Fibroblast of the aortic adventitia (primary cell): Measurements from ENCODE around the gene IRF5. TPM values are rescaled to one million over a fixed set of nuclear protein-coding genes. Genes with fewer than 3 reads are reported as not detected.

ENCODE experiments used
- DNase-seq: peaks from one replicate; pipeline ENCODE4 v3.0.0-alpha.2; 2010; ENCODE audit warnings: low read depth
- H3K4me3 ChIP-seq: 2 replicates; pipeline ENCODE4 v1.5.1; 2011; ENCODE audit warnings: low read depth, mild to moderate bottlenecking, control low read depth, low read length, moderate library complexity
- CTCF ChIP-seq: IDR thresholded peaks from 2 replicates; pipeline ENCODE4 v1.5.1; 2011; ENCODE audit warnings: mild to moderate bottlenecking, low read length, control low read depth, inconsistent platforms; ENCODE audit not compliant: insufficient read depth
- total RNA-seq: library from RNA; depleted of rRNA; stranded (reverse); fragments of >200 nt; gene quantifications from 2 replicates; pipeline ENCODE4 v1.2.3, GENCODE V29; 2012; ENCODE audit warnings: low replicate concordance

The IRF5 gene
- total RNA-seq, 1 donor: not detected

- no peak for TF ChIP-seq CTCF
- no peak overlapping the region for H3K4me3 ChIP-seq
- no peak for DNase-seq
Observed at GRCh38 chr7:128900237-128900636, 37.5 kb upstream of the IRF5 start.

- no peak overlapping the region for H3K4me3 ChIP-seq
- no peak for DNase-seq
- no peak for TF ChIP-seq CTCF
Observed at GRCh38 chr7:128902761-128903585, 34.8 kb upstream of the IRF5 start.

DNA sequence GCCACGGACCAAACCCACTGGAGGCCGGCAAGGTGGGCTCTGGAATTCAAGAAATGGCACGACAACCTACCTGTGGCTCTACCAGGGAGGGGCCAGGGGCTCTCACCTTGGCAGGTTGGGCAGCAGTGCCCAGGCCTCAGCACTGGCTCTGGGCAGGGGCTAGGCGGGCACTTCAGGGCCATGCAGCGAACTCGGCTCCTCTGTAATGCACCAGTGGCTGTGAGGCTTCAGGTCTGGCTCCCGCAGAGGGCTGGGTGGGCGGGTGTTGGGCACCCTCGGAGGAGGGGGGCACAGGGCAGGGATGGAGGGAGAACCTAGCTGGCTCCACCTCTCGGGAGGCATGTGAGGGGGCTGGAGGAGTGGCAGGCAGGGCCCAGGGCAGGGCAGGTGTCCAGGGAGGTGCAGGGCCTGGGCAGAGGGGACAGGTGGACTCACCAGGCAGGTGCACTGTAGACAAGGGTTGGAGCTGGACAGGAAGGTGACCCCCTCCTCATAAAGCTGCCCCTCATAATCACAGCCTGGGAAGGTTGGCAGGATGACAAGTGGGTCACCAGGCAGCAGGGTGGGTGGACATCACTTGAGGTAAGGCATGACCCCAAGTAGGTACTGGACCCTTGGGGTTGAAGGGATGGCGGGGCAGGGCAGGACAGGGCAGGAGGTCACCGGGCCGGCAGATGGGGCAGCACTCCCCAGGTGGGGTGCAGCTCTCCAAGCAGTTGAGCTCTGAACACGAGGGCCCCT, 33.9 kb upstream of the IRF5 start:
- no peak for DNase-seq
- no peak for TF ChIP-seq CTCF
- no peak overlapping the region for H3K4me3 ChIP-seq

DNA sequence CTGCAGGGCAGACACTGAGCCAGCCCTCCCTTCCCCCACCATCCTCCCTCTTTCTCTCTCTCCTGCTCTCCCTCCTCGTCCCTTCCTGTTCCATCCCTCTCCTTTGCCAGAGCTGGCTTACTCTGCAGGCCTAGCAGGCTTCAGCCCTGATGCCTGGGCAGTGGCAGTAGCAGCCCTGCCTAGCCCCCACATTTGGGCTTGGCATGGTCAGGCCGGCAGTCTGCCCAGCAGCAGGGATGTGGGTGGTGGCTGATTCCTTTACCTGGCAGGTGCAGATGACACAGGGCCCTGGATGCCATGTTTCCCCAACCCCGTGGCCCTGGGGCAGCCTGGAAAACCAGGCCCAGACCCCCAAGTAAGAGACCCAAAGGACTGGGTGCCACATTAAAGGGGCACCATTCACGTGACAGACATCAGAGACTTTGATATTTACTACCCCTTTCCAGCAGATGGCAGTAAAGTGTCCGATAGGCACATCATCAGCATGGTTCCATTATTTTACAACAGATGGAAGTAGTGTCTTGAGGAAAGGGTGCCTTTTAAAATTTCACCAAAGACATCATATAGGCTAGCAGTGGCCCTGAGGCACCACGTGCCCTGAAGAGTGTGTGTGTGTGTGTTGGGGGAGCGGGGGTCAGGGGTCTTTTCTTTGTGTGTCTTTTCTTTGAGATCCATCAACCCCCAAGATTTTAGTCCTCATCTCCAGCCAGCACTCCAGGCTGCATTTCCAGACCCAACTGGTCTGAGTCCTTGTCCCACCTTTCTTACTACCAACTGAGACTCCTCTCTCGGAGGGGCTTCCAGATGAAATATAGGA, 33.1 kb upstream of the IRF5 start:
- TF ChIP-seq CTCF: peak; percentile 63
- no peak overlapping the region for H3K4me3 ChIP-seq
- peak; percentile 65 for DNase-seq

DNA sequence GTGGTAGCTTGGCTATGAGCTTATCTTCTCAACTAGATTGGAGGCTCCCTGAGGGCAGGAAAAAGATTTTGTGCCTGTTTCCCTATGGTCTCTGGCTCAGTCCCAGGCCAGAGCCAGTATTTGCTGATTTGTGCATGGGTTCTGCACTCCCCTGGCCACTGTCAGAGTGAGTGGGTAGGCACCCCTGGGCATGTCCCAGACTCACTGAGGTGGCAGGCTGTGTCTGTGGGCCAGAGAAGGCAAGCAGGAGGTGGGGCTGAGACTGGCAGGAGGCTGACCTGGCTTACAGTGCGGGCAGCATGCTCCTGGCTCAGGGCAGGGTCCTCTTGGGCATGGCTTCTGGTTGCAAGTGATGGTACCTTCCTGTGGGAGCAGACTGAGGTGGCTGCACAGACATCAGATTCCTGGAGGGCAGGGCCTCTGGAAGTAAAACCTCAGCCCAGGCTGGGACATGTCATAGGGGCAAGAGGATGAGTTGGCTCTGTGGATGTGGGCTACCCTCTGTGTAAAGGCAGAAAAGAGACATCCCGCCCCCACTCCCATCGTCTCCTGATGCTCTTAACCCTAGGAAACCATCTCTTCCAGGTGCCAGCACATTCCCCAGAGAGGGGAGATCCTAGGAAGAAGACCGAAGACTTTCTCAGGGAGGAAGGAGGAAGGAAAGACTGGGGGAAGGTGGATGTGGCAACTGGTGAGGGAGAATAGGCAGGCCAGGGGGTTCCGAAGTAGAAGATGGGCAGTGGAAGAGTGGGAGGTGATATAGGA, 31.5 kb upstream of the IRF5 start:
- no peak overlapping the region for H3K4me3 ChIP-seq
- TF ChIP-seq CTCF: no peak
- DNase-seq: no peak
